Progenitor cell of endocrine pancreas (in vitro differentiated cells): ENCODE results near the gene CD1C. TPM values are rescaled to one million over a fixed set of nuclear protein-coding genes. Genes with fewer than 3 reads are reported as not detected.

ENCODE experiments used
- DNase-seq: peaks from one replicate; pipeline ENCODE4 v3.0.0; 2021; ENCODE audit warnings: low spot score; ENCODE audit not compliant: unreplicated experiment
- H3K27ac Mint-ChIP-seq: 2 replicates; pipeline ENCODE4 v1.8.0; 2021; ENCODE audit warnings: mild to moderate bottlenecking, moderate library complexity, mixed read lengths
- H3K27me3 Mint-ChIP-seq: 2 replicates; pipeline ENCODE4 v1.8.0; 2021; ENCODE audit warnings: mixed read lengths
- H3K36me3 Mint-ChIP-seq: 2 replicates; pipeline ENCODE4 v1.8.0; 2022; ENCODE audit warnings: mixed read lengths; ENCODE audit not compliant: insufficient read depth
- H3K4me1 Mint-ChIP-seq: 2 replicates; pipeline ENCODE4 v1.8.0; 2021; ENCODE audit warnings: low read depth, mixed read lengths
- H3K4me3 Mint-ChIP-seq: 2 replicates; pipeline ENCODE4 v1.8.0; 2021; ENCODE audit warnings: low read depth, mild to moderate bottlenecking, moderate library complexity, mixed read lengths
- H3K9me3 Mint-ChIP-seq: 2 replicates; pipeline ENCODE4 v1.8.0; 2021; ENCODE audit warnings: low read depth, mixed read lengths
- CTCF ChIP-seq: fragments of 200-600 bp; sonication (generic); IDR thresholded peaks from one replicate; pipeline ENCODE4 v1.5.0; 2021; ENCODE audit warnings: antibody characterized with exemption, mild to moderate bottlenecking; ENCODE audit not compliant: unreplicated experiment
- total RNA-seq: library from RNA; stranded (reverse); gene quantifications from 2 replicates; pipeline ENCODE4 v1.2.1, GENCODE V29; 2021

Gene CD1C
- total RNA-seq, 1 donor from 2014 or later: not detected

GRCh38 chr1:158324395-158324794 is 34.7 kb downstream of the CD1C start:
- TF ChIP-seq CTCF: no peak
- Mint-ChIP-seq H3K4me1 (no peaks in the 10 kb centered on the region), H3K9me3 (peaks cover 3% of the 10 kb centered on the region), H3K4me3 (no peak overlapping the region), H3K27me3 (no peaks in the 10 kb centered on the region), H3K27ac (no peak overlapping the region), H3K36me3 (no peaks in the 10 kb centered on the region)
- no peak for DNase-seq

- Mint-ChIP-seq H3K9me3 (no peaks in the 10 kb centered on the region), H3K36me3 (no peaks in the 10 kb centered on the region)
Measured at GRCh38 chr1:158327481-158327880, 37.8 kb downstream of the CD1C start.

GRCh38 chr1:158328426-158328825 is 38.7 kb downstream of the CD1C start:
- Mint-ChIP-seq H3K27me3 (no peaks in the 10 kb centered on the region), H3K4me3 (no peak overlapping the region), H3K4me1 (no peaks in the 10 kb centered on the region), H3K36me3 (no peaks in the 10 kb centered on the region), H3K27ac (no peak overlapping the region), H3K9me3 (no peaks in the 10 kb centered on the region)
- no peak for TF ChIP-seq CTCF
- no peak for DNase-seq

More at GRCh38 chr1:158327481-158327880, 37.8 kb downstream of the CD1C start:
- H3K27ac Mint-ChIP-seq: no peak overlapping the region
- H3K4me3 Mint-ChIP-seq: no peak overlapping the region
- TF ChIP-seq CTCF: no peak
- no peak for DNase-seq
- H3K27me3 Mint-ChIP-seq: no peaks in the 10 kb centered on the region
- no peaks in the 10 kb centered on the region for H3K4me1 Mint-ChIP-seq

GRCh38 chr1:158329300-158329699 is 39.6 kb downstream of the CD1C start:
- no peak for TF ChIP-seq CTCF
- Mint-ChIP-seq H3K27me3 (no peaks in the 10 kb centered on the region), H3K9me3 (no peaks in the 10 kb centered on the region), H3K36me3 (no peaks in the 10 kb centered on the region), H3K4me3 (no peak overlapping the region), H3K4me1 (no peaks in the 10 kb centered on the region), H3K27ac (no peak overlapping the region)
- DNase-seq: no peak

GRCh38 chr1:158329733-158330132 is 40.0 kb downstream of the CD1C start:
- no peaks in the 10 kb centered on the region for H3K36me3 Mint-ChIP-seq
- H3K27ac Mint-ChIP-seq: no peak overlapping the region
- no peaks in the 10 kb centered on the region for H3K9me3 Mint-ChIP-seq
- no peak overlapping the region for H3K4me3 Mint-ChIP-seq
- TF ChIP-seq CTCF: peak; percentile 17
- no peaks in the 10 kb centered on the region for H3K4me1 Mint-ChIP-seq
- no peaks in the 10 kb centered on the region for H3K27me3 Mint-ChIP-seq
- DNase-seq: no peak
